Stimulated activated CD4-positive, alpha-beta T cell treated with anti-CD3 and anti-CD28 coated beads, Interleukin-4, amount 100 ng/mL, for 1 hour (primary cell): ENCODE data around the gene USO1.
"Not testable (repeated sequence)": the region's sequence is repeated elsewhere in the genome, so short reads cannot be mapped to it uniquely, and the experiment has no call there.

Experiments used
- DNase-seq: peaks from one replicate; pipeline ENCODE4 v3.0.0-alpha.2; 2020

Gene USO1

GRCh38 chr4:75715105-75715799 is 9.1 kb upstream of the USO1 start:
- DNase-seq = no peak

GRCh38 chr4:75716054-75716453 is 8.3 kb upstream of the USO1 start:
- DNase-seq = not testable (repeated sequence)

GRCh38 chr4:75717408-75717807 is 7.0 kb upstream of the USO1 start:
- no peak for DNase-seq

GRCh38 chr4:75718529-75718928 is 5.8 kb upstream of the USO1 start:
- no peak for DNase-seq

GRCh38 chr4:75722417-75722816 is 2.0 kb upstream of the USO1 start:
- DNase-seq = no peak

- DNase-seq = no peak
These were observed 963 bp upstream of the USO1 start for GRCh38 chr4:75723163-75724065.

GRCh38 chr4:75724867-75725724 is 719 bp downstream of the USO1 start:
- DNase-seq = peak; percentile 48

GRCh38 chr4:75725942-75726538 is 1.7 kb downstream of the USO1 start:
- DNase-seq = not testable (repeated sequence)

GRCh38 chr4:75726577-75726976 is 2.2 kb downstream of the USO1 start:
- DNase-seq = no peak

- no peak for DNase-seq
These were observed 2.7 kb downstream of the USO1 start for GRCh38 chr4:75727073-75727472.

- no peak for DNase-seq
These were observed 5.5 kb downstream of the USO1 start for GRCh38 chr4:75729836-75730235.

- no peak for DNase-seq
These were observed 9.0 kb downstream of the USO1 start for GRCh38 chr4:75733369-75733768.

GRCh38 chr4:75735525-75735924 is 11.1 kb downstream of the USO1 start:
- DNase-seq = no peak

- no peak for DNase-seq
These were observed 12.5 kb downstream of the USO1 start for GRCh38 chr4:75736862-75737261.

- no peak for DNase-seq
These were observed 13.0 kb downstream of the USO1 start for GRCh38 chr4:75737398-75737797.

GRCh38 chr4:75741027-75741426 is 16.6 kb downstream of the USO1 start:
- DNase-seq = no peak

GRCh38 chr4:75742451-75742850 is 18.1 kb downstream of the USO1 start:
- DNase-seq = no peak

GRCh38 chr4:75745161-75745560 is 20.8 kb downstream of the USO1 start:
- no peak for DNase-seq

- no peak for DNase-seq
These were observed 21.4 kb downstream of the USO1 start for GRCh38 chr4:75745721-75746199.

- no peak for DNase-seq
These were observed 28.3 kb downstream of the USO1 start for GRCh38 chr4:75752637-75753036.

GRCh38 chr4:75769036-75769435 is 44.7 kb downstream of the USO1 start:
- DNase-seq = no peak

GRCh38 chr4:75771607-75772006 is 47.2 kb downstream of the USO1 start:
- no peak for DNase-seq

GRCh38 chr4:75777589-75777988 is 53.2 kb downstream of the USO1 start:
- no peak for DNase-seq
